GM18870 (cell line): ENCODE data around the gene PLCB4.

Experiments used
- ATAC-seq: cut with Tn5 transposase; IDR thresholded peaks from one replicate; pipeline ENCODE4 v1.9.1; 2021; ENCODE audit warnings: moderate library complexity; ENCODE audit not compliant: unreplicated experiment

Gene PLCB4

DNA sequence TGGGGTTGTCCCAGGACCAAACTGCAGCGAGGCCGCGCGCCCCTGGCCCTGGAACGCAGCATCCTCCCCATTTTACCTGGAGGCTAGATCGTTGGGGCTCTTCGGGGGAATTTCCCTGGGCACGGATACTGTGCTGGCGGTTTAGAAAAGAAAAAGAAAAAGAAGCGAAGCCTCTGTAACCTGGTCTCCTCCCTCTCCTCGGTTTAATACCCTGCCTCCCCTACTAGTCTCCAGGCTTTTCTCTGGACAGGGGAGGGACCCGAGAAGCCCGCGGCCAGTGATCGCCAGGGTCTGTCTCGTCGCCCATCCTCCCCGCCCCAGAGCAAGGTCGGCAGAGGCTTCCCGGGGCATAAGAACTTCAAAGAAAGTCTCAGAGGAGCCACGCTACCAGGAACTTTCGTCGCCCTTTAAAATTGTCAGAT is 439.4 kb downstream of the PLCB4 start:
- no peak for ATAC-seq

DNA sequence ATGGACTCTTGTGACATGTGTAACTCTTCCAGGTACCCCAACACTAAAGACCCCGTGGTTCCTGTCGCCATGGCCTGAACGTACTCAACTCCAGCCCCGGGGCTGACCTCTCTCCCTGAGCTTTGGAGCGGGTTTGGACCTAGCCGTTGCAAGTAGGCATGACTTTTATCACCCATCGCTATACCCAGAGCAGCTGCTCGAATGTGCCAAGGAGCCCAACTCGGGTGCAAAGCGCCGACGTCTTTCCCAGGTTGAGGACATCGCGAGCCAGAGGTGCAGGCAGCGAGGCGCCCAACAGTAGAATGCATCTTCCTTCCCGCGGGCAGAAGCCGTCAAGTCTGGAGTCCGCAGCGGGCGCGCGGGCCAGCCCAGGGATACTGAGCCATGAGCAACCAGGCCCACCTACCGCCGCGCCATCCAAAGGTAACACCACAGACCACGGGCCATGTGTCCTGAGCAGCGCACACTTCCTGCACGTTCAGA is 439.9 kb downstream of the PLCB4 start:
- ATAC-seq = no peak

DNA sequence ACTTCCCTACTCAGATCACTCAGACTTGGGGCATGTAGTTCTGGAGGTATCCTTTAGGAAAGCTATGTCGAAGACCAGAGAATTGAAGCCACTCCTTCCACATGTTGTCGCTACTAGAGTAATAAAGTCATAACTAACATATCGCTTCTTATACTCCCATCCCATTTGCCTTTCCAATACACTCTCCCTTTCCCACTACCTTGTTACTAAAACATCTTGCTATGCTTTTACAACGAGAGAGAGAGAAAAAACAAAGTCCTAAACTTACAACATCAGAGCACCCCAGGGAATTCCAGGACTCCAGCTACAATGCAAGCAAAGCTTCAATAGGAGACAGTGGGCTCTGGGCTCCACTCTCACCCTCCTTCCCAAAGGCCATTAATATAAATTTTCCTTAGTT is 440.4 kb downstream of the PLCB4 start:
- no peak for ATAC-seq

DNA sequence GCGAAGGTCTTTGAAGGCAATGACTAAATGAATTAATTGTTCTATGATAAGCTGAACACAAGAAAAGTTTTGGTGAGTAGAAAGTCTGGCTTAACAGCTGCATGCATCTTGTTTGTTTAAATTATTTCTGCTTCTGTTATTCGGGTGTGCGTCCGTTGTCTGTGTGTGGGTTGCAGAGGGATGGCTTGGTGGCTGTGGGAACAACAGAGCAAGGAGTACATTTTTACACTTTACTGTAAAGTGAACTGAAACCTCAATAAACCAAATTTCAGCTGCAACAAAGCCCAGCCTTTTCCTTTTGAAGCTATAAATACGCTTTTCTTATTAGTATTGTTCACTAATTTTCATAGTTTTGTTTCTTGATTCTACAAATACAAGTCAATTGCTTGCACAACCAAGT is 442.0 kb downstream of the PLCB4 start:
- peak; percentile 39 for ATAC-seq

DNA sequence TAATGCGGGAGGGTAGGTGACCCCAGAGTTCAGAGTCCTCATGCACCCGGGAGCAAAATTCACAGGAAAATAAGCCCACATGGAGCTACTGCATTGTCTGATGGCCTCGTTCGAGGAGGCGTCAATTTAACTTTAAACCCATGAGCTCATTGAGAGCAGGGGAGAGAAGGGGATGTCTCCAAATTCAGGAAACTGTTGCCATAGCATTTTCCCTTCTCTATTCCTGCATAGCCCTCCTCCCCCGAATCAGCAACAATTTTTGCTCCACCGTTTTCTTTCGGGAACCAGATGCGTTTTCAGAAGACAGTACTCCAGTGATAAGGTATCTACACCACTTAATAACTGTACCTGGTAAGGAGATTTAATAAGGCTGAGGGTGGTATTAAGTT is 445.2 kb downstream of the PLCB4 start:
- ATAC-seq = no peak

DNA sequence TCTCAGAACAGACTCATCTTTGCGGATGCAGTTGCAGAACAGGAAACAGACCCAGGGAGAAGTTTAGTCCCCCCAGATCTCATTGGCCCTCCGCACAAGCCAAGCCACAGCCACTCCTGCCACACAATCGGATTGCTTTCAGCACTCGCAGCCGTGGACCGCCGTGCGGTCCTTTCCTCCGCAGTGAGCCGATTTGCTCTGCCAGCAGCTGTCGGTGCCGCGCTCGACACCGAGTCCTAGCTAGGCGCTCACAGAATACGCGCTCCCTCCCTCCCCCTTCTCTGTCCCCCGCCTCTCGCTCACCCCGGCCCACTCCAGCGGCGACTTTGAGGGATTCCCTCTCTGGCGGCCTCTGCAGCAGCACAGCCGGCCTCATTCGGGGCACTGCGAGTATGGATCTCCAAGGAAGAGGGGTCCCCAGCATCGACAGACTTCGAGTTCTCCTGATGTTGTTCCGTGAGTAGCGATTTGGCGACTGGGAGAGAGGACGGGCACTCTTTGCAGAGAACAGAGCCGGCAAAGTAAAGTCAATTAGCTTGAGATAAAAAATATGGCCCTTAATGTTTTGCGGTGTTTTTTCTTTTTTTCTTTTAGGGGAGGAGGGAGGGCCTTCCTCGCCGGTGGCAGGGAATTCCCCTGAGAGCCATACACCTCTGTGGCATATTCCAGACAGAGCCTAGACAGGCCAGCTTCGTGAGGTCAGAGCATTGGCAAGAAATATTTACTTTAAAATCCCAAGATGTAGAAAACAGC is 445.8 kb downstream of the PLCB4 start, which contains the start of gene LAMP5:
Gene LAMP5, plus strand, starts transcription at position 130 of the 753 bp plus-strand sequence. Its CDS starts 263 bp downstream, at position 393.
- ATAC-seq = no peak

DNA sequence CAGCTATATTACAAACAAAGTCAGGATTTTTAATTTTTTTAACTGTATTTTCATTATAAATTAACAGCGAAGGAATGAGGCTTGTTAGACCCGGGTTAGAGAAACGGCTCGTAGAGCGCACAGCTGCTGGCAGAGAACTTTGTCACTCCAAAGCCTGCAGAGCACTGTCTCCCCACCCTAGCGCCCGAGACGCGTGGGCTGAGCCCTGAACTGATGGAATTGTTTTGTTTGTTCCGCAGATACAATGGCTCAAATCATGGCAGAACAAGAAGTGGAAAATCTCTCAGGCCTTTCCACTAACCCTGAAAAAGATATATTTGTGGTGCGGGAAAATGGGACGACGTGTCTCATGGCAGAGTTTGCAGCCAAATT is 446.3 kb downstream of the PLCB4 start:
- ATAC-seq = no peak

DNA sequence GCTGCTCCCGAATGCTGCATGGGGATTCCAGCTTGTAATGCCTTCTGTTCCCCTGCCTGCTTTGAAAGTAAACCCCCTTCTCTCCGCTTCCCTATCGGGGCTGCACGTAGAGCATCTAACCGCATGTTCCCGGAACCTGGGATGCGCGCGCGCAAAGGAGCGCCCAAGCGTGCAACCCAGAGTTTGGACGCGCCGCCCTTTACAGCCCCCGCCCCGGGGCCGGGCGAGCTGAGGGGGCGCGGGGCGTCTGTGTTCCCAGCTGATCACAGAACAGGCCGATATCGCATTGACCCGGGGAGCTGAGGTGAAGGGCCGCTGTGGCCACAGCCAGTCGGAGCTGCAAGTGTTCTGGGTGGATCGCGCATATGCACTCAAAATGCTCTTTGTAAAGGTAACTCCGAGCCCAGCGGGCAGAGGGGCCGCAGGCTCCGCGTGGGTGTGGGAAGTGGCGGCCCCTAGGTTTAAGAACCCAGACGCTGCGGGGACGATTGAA is 446.9 kb downstream of the PLCB4 start:
- peak; percentile 4 for ATAC-seq

DNA sequence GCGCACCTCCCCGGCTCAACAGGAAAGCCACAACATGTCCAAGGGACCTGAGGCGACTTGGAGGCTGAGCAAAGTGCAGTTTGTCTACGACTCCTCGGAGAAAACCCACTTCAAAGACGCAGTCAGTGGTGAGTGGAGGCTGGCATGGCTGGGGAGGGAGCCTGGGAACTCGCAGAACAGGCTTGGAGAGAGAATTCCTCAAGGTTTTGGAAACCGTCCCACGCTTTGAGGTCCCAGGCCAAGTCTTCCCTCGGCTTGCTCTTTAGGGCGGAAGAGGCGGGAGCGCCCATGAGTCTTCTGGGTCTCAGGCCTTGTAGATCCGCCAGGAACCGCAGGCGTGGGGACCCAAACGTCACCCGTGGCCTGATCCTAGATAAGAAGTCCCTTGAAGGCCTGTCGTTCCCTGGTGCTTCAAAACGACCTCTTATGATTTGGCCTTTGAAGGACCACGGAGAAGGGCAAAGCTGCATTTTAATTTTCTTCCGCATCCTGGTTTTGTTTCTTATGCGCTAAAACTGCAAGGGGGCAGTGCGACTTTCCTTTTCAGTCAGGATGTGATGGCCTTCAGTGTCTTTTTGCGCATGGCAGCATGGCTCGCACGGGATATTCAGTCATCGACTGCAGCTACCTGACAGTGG is 447.5 kb downstream of the PLCB4 start:
- peak; percentile 42 for ATAC-seq

DNA sequence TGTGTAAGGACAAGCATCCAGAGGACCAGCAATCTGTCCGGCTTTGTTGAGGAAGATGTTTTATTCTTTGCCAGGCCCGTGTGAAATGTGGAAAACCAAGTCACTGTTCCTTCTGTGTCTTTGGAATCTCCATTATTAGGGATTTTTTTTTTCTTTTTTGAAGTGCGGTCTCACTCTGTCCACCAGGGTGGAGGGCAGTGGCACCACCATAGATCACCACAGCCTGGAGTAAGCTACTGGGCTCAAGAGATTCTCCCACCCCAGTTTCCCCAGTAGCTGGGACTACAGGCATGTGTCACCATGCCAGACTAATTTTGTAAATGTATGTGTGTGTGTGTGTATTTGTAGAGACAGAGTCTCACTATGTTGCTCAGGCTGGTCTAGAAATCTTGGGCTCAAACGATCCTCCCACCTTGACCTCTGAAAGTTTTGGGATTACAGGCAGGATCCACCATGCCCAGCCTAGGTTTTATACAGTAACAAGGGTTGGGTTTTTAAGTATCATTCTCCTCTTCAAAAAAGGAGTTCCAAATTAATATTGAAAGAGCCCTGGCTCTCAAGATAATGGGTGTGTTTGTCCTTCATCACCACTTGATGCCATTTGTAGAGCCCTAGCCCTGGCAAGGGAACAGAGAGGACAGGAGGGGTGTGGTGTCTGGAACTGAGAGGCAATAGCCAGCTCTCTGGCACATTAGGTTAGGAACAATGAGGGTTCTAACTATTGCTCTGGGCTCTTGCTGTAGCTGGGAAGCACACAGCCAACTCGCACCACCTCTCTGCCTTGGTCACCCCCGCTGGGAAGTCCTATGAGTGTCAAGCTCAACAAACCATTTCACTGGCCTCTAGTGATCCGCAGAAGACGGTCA is 448.6 kb downstream of the PLCB4 start:
- ATAC-seq = no peak

DNA sequence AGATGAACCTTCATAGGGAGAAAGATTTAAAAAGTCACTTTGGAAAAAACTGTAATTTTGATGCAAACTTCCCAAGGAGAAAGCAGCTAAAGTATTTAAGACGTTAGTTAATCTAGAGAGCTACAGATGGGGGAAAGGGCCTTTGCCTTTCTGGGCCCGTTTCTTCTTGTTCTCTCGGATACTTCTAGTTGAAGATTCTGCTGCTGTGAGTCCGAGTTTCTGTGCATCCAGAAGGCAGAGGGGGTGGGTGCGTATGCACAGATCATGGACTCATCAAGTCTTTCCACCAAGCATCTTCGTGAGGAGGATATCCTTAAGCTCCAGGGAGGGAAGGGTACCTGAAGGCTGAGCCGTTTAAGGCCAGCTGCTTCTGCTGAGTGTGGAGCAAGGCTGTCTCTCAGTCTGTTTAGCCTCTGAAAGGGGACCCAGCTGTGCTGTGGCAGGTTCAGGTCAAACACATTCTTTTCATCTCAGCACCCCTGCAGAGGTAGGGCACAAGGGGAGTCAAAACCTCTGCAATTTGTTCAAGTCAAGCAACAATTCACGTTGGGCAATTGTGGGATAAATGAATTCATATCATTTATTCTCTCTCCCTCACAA is 449.8 kb downstream of the PLCB4 start:
- ATAC-seq = no peak

DNA sequence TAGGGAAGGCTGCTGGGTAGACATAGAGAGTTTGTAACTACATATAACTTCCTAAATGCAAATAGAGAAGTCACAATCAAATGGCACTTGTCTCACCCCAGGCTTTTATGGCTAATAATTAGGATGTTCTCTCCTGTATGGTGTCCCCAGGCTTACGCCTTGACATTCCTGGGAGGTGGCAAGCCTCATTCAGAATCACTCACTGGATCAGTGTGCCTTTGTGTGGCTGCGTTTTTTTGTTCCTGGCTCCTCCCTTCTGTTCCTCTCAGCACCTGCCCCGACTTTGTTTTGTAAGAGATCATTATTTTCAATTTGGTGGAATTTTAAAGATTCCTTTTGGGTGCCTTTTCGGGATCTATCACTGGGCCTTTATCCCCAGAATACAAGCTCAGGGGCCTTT is 451.2 kb downstream of the PLCB4 start:
- no peak for ATAC-seq

DNA sequence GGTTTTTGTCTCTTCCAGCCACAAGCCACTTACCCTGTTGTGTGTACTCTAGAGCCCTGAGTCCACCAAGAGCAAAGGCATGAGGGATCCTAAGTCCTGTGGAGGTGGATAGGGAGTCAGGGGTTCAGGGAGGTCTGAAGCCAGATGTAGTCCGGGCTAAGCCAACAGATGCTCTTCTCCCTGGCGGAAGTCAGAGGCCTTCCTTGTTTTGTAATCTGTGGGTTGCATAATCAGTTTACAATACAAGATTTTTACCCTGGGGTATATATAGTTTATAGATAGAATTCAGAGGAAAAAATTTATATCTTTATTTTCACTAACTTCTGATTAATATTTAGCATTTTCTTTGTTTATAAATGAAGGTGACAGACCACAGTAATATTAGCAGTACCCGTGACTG is 454.7 kb downstream of the PLCB4 start:
- ATAC-seq = no peak
